ENCODE measurements around the gene UBXN6.

DNA sequence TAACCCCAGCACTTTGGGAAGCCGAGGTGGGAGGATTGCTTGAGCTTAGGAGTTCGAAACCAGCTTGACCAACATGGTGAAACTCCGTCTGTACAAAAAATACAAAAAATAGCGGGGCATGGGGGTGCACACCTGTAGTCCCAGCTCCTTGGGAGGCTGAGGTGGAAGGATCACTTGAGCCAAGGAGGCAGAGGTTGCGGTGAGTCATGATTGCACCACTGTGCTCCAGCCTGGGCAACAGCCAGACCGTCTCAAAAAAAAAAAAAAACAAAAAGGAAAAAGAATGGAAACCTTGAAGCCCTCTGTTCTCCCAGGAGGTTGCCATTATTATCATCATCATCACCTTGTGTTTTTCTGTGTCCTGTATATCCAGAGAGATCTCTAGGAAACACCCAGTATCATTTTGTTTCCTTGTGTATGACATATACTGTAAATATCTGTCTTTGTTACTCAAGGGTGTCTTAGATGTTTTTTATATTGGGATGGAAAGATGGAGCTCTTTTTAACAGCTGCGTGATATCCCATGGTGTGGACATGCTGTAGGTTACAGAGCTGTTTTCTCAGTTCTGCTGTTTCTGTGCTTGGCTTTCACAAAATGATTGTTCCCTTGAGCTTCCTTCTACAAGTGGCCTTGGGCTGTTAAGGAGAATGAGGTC, 43.3 kb downstream of the UBXN6 start:
- TF ChIP-seq JUND (IDR thresholded peaks at IDR 0.05) = no peak
- no peak for TF ChIP-seq SRF (IDR thresholded peaks at IDR 0.05; ENCODE audit: low read depth)
- TF ChIP-seq POLR2A (IDR thresholded peaks at IDR 0.05; ENCODE audit: borderline replicate concordance, extremely low read depth, insufficient read depth, insufficient read length) = no peak
- TF ChIP-seq, protein P1, sequence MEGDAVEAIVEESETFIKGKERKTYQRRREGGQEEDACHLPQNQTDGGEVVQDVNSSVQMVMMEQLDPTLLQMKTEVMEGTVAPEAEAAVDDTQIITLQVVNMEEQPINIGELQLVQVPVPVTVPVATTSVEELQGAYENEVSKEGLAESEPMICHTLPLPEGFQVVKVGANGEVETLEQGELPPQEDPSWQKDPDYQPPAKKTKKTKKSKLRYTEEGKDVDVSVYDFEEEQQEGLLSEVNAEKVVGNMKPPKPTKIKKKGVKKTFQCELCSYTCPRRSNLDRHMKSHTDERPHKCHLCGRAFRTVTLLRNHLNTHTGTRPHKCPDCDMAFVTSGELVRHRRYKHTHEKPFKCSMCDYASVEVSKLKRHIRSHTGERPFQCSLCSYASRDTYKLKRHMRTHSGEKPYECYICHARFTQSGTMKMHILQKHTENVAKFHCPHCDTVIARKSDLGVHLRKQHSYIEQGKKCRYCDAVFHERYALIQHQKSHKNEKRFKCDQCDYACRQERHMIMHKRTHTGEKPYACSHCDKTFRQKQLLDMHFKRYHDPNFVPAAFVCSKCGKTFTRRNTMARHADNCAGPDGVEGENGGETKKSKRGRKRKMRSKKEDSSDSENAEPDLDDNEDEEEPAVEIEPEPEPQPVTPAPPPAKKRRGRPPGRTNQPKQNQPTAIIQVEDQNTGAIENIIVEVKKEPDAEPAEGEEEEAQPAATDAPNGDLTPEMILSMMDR (IDR thresholded peaks at IDR 0.05 in 2 of 3, conservative IDR thresholded peaks at IDR 0.05 in 1 of 3; ENCODE audit: borderline replicate concordance in 1 of 3, insufficient read depth in 1 of 3, low read depth in 2 of 3, low read length in 2 of 3) = no peak
- TF ChIP-seq RAD21 (IDR thresholded peaks at IDR 0.05; ENCODE audit: low read depth) = no peak
- TF ChIP-seq ZFX (IDR thresholded peaks at IDR 0.05) = no peak
- no peak for TF ChIP-seq POLR2AphosphoS5 (IDR thresholded peaks at IDR 0.05; ENCODE audit: low read depth, low read length)
- no peak for TF ChIP-seq ZNF274 (IDR thresholded peaks at IDR 0.05; ENCODE audit: low read depth, low read length)
- TF ChIP-seq, protein P2, sequence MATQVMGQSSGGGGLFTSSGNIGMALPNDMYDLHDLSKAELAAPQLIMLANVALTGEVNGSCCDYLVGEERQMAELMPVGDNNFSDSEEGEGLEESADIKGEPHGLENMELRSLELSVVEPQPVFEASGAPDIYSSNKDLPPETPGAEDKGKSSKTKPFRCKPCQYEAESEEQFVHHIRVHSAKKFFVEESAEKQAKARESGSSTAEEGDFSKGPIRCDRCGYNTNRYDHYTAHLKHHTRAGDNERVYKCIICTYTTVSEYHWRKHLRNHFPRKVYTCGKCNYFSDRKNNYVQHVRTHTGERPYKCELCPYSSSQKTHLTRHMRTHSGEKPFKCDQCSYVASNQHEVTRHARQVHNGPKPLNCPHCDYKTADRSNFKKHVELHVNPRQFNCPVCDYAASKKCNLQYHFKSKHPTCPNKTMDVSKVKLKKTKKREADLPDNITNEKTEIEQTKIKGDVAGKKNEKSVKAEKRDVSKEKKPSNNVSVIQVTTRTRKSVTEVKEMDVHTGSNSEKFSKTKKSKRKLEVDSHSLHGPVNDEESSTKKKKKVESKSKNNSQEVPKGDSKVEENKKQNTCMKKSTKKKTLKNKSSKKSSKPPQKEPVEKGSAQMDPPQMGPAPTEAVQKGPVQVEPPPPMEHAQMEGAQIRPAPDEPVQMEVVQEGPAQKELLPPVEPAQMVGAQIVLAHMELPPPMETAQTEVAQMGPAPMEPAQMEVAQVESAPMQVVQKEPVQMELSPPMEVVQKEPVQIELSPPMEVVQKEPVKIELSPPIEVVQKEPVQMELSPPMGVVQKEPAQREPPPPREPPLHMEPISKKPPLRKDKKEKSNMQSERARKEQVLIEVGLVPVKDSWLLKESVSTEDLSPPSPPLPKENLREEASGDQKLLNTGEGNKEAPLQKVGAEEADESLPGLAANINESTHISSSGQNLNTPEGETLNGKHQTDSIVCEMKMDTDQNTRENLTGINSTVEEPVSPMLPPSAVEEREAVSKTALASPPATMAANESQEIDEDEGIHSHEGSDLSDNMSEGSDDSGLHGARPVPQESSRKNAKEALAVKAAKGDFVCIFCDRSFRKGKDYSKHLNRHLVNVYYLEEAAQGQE (IDR thresholded peaks at IDR 0.05; ENCODE audit: low read depth) = no peak
- TF ChIP-seq EZH2 (IDR thresholded peaks at IDR 0.05) = no peak
- no peak for TF ChIP-seq CEBPB (IDR thresholded peaks at IDR 0.05; ENCODE audit: low read depth)
- TF ChIP-seq, protein P3, sequence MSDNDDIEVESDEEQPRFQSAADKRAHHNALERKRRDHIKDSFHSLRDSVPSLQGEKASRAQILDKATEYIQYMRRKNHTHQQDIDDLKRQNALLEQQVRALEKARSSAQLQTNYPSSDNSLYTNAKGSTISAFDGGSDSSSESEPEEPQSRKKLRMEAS (IDR thresholded peaks at IDR 0.05) = no peak
- TF ChIP-seq SIN3A (IDR thresholded peaks at IDR 0.05; ENCODE audit: low read depth) = no peak
- TF ChIP-seq EZH2phosphoT487 (IDR thresholded peaks at IDR 0.05; ENCODE audit: borderline replicate concordance) = no peak
